IPS DF 19.7 (cell line): ENCODE data around the gene SPTBN1.

Experiments used
- DNase-seq: peaks from one replicate; pipeline ENCODE4 v3.0.0-alpha.2; 2013; ENCODE audit warnings: low read depth, low spot score

Gene SPTBN1

DNA sequence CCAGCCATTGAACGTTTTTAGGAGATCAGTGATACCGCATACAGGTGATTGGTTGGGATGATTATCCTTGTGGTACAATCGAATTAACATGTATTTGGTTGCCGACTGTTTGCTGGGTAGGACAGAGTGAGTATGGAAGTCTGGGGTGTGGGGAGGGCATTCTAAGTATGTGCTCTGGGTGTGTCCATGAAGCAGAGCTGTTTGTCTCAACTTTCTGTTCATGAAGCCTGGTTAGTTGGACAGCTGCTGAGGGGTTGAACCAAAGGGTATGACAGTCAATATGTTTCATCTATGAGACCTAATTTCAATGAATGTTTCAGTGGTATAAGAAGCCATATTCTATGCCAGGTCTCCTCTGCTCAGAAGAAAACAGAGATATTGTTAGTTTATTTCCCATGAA lies 21.9 kb upstream of the SPTBN1 start:
- DNase-seq: no peak

- no peak for DNase-seq
Measured at GRCh38 chr2:54434711-54435110, 21.4 kb upstream of the SPTBN1 start.

- no peak for DNase-seq
Measured at GRCh38 chr2:54435325-54436226, 20.6 kb upstream of the SPTBN1 start.

DNA sequence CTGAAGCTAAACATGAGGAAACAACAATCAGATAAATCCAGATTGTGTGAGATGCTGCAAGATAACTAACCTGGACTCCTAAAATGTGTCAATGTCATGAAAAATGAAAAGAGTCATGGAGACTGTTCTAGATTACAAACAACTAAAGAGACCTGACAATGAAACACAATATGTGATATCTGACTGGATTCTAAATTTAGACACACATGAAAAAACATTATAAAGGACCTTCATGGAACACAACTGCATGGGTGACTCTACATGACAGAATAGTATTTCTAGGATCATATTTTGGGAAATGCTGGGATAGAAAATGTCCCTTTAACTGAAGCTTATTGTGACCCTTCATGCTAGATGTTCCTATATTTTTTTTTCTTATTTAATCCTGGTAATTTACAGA lies 18.5 kb upstream of the SPTBN1 start:
- no peak for DNase-seq

DNA sequence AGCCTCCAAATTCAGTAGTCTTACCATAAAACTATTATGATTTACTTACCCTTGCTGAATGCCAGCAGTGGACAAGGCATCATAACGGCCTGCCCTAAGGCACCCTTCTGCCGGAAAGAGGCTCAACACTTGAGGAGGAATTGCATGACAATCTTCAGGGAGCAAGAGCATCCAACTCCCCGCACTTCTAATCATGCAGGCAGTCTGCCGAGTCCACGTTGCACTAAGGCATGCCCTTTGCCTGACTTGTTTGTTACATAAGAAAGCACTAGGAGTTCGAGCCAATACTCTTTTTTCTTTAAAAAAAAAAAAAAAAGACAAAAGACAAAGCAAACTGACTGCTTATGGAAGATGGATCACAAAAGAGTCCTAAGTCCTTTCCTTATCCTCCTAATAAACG lies 17.9 kb upstream of the SPTBN1 start:
- DNase-seq: no peak

- no peak for DNase-seq
Measured at GRCh38 chr2:54439582-54439981, 16.5 kb upstream of the SPTBN1 start.

DNA sequence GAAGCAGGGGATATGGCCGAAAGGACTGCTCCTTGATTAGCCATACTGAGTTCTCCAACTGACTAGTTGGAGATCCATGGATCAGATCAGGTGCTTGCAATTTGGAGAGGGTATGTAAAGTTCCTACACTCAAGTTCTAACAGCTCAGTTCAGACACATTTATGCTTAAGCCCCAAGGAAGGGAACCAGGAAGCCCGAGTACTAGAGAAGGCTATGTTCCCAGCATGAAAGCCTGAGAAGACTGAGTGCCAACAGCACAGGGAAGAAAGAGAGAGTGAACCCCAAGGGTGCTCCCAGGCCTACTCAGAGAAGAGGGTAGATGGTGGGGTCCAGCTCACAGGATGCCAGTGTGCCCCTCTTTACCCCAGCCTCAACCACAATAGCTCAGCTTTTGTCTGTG lies 16.1 kb upstream of the SPTBN1 start:
- no peak for DNase-seq

DNA sequence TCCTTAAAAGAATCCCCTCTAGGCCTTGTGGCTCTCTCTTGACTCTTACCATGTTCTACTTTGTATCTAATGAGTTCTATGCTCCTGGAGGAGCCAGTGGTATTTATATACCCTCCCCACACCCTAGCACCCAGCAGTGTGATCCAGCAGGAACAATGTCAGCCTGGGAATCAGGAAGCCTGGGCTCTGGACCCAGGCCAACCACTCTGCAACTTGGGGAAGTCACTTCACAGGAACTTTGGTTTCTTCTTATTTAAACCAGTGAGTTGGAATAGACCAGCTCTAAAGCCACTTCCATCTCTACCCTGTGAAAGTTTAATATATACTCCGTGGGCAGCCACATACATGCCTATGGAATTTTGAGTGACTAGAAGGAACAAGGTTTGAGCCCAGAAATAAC lies 11.6 kb upstream of the SPTBN1 start:
- DNase-seq: no peak

- no peak for DNase-seq
Measured at GRCh38 chr2:54446122-54446521, 10.0 kb upstream of the SPTBN1 start.

- no peak for DNase-seq
Measured at GRCh38 chr2:54446625-54447024, 9.5 kb upstream of the SPTBN1 start.

DNA sequence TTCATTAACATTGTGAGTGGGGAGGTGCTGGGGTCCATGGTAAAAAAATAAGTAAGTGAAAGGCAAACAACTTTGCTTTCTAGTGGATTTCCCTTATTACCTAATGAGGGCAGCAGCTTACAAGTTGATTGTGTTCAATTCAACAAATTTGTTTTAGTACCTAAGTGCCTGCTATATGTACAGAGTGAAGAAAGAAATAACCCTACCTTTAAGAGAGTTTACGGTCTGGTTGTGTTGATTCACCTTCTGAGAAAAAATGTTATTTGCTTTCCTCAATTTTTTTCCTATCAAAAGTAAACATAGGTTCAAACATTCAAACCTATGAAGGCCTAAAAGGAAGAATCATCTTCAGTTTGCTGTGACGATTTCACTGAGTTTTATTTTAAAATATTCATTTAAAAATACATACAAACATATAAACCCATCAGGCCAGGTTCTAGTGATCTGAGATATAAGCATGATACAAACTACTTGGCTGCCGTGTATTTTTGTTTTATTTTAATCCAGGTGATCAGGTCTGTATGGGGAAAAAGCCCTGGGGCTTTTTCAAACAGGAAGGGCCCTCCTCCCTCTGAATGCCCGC lies 1.5 kb upstream of the SPTBN1 start:
- no peak for DNase-seq

- no peak for DNase-seq
Measured at GRCh38 chr2:54455131-54455562, 980 bp upstream of the SPTBN1 start.

DNA sequence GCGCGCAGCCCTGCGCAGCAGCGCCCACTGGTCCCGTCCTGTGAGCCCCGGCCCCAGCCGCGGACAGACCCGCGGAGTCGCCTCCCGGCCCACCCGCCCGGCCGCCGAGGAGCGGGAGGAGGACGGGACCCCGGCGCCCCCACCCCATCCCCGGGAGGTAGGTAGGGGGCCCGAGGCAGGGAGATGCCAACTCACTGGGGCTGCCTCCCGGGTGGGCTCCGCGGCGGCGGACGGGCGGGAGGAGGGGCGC lies 160 bp downstream of the SPTBN1 start:
- DNase-seq: no peak

- no peak for DNase-seq
Measured at GRCh38 chr2:54456612-54457322, 640 bp downstream of the SPTBN1 start.

DNA sequence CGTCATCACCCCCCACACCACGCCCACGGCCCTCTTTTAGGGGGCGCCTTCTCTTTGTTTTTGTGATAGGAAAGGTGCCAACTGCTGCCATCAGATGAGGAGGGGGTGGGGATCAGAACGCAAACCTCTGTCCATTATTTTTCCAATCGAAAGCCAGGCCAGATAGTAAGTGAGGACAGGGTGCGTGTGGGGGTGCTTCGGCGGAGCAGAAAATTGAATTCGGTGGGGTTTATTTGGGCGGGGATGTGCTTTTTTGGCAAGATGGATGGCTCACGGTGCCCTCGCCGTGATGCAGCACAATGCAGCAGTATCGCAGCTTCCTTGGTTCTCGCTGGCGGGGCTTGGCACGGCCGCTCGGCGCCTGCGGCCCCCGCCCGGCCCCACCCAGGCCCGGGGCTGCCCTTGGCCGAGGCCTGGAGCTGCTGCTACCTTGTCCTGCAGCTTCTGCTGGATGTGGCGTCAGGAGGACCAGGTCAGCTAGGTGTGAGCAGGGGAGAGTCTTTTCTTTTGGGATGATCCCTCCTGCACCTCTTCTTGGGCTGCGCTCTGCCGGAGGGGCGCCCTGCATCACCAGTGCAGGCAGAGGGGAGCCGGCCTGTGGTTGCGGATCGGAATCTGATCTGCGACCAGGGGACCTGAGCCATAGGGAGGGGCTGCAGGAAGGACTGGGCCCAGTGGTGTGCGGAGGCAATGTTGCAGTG lies 1.3 kb downstream of the SPTBN1 start:
- DNase-seq: no peak

GRCh38 chr2:54459037-54459441 lies 2.9 kb downstream of the SPTBN1 start:
- DNase-seq: no peak

DNA sequence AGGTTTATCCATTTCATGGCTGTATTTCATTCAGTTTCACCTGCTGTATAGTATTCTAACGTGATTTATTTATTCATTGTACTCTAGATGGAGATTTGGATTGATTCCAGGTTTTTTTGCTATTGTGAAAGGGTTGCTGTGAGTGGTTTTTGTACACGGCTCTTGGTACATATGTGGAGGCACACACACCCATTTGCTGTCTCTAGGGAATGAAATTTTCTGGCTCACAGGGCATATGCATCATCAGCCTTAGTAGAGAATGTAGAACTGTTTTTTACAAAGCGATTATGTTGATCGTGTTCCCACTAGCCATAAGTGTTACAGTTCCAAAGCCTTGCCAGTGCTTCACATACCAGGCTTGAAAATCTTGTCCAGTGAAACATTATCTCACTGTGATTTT lies 5.1 kb downstream of the SPTBN1 start:
- DNase-seq: no peak

GRCh38 chr2:54464341-54464740 lies 8.2 kb downstream of the SPTBN1 start:
- no peak for DNase-seq

- DNase-seq: no peak
Measured at GRCh38 chr2:54465143-54465542, 9.0 kb downstream of the SPTBN1 start.

GRCh38 chr2:54466870-54467269 lies 10.7 kb downstream of the SPTBN1 start:
- DNase-seq: no peak

GRCh38 chr2:54468673-54469072 lies 12.5 kb downstream of the SPTBN1 start:
- DNase-seq: no peak

DNA sequence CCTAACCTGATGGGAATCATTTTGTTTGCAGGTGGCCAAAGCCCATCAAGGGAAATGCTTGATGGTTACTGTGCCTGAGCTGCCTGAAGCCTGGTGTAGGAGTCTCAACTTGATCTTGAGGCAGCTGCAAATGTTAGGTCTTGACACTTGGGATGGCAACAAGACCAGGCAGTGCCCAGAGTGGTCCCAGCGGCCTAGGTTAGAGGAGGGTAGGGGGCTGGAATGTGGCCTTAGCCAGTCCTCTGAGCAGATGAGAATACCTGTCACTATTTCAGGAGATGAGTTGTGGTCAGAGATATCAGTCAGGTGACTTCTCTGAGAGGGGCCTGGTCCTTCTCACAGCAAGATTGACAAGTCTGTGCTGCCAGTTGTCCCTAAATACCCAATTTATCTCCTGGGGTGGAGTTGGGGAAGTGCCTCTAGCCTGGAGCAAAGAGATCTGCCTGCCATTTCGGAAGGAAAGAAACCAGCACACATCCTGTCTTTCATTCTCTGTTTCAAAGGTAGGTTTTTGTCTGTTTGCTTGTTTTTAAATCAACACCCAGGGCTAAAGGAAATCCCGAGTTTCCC lies 13.4 kb downstream of the SPTBN1 start:
- no peak for DNase-seq
